NB4 (cell line): ENCODE data around the gene TMEM50B.
"Not testable (repeated sequence)": the region's sequence is repeated elsewhere in the genome, so short reads cannot be mapped to it uniquely, and the experiment has no call there.

Source experiments
- DNase-seq: peaks from one replicate; pipeline ENCODE4 v3.0.0; 2010; ENCODE audit warnings: low read depth
- H3K4me3 ChIP-seq: one replicate; pipeline ENCODE4 v1.5.1; 2011; ENCODE audit warnings: mild to moderate bottlenecking, low read depth, low read length, moderate library complexity
- CTCF ChIP-seq: IDR thresholded peaks from one replicate; pipeline ENCODE4 v1.5.1; 2012; ENCODE audit warnings: low read depth, low read length
- MYC ChIP-seq: IDR thresholded peaks from 2 replicates; pipeline ENCODE4 v1.6.1; 2011; ENCODE audit warnings: low read depth, low read length
- POLR2A ChIP-seq: IDR thresholded peaks from 2 replicates; pipeline ENCODE4 v1.6.1; 2011; ENCODE audit warnings: mild to moderate bottlenecking; ENCODE audit not compliant: insufficient read length; ENCODE audit errors: extremely low read depth
- TF ChIP-seq, protein P1 (sequence below): IDR thresholded peaks from 2 replicates; pipeline ENCODE4 v1.6.1; 2011; ENCODE audit warnings: low read depth, low read length

Gene TMEM50B

GRCh38 chr21:33511639-33512038, 31.9 kb upstream of the TMEM50B start:
- DNase-seq = no peak
- TF ChIP-seq MYC = no peak
- TF ChIP-seq CTCF = no peak
- no peak for TF ChIP-seq POLR2A
- TF ChIP-seq, protein P1, sequence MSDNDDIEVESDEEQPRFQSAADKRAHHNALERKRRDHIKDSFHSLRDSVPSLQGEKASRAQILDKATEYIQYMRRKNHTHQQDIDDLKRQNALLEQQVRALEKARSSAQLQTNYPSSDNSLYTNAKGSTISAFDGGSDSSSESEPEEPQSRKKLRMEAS = no peak
- H3K4me3 ChIP-seq = no peak overlapping the region

- DNase-seq = no peak
- TF ChIP-seq, protein P1 = no peak
- TF ChIP-seq CTCF (no peak), MYC (no peak), POLR2A (no peak)
- no peak overlapping the region for H3K4me3 ChIP-seq
These were observed 31.1 kb upstream of the TMEM50B start for GRCh38 chr21:33510826-33511225.

DNA sequence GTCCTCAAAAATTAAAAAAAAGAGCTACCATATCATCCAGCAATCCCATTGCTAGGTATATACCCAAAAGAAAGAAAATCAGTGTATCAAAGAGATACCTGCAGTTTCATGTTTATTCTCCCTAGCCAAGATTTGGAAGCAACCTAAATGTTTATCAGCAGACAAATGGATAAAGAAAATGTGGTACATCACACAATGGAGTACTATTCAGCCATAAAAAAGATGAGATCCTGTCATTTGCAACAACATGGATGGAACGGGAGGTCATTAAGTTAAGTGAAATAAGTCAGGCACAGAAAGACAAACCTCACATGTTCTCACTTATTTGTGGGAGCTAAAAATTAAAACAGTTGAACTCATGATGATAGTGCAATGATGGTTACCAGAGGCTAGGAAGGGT, 27.2 kb upstream of the TMEM50B start:
- not testable (repeated sequence) for H3K4me3 ChIP-seq, DNase-seq

- H3K4me3 ChIP-seq = no peak overlapping the region
- TF ChIP-seq MYC (no peak), CTCF (no peak), POLR2A (no peak)
- TF ChIP-seq, protein P1 = no peak
- no peak for DNase-seq
These were observed 26.1 kb upstream of the TMEM50B start for GRCh38 chr21:33505833-33506232.

DNA sequence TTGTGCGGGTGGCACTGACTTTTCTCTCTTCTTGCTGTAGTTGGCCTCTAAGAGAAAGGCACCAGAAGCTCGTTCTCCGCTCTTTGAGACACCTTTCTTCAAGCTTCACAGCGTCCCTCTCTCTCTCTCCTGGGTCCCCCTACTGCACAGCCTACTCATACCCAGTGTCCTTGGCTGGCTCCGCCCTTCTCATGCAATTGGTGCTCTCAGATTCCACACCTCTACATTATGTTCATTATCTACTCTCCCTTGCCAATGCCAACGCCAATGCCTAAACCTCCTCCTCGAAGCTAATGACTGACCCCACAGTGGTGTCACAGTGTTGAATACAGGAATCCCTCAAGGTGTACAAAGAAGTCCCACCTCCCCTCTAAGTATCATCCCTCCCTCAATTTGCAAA, 16.6 kb upstream of the TMEM50B start:
- H3K4me3 ChIP-seq = no peak overlapping the region
- DNase-seq = no peak
- TF ChIP-seq, protein P1 = no peak
- no peak for TF ChIP-seq POLR2A
- TF ChIP-seq CTCF = no peak
- TF ChIP-seq MYC = no peak

DNA sequence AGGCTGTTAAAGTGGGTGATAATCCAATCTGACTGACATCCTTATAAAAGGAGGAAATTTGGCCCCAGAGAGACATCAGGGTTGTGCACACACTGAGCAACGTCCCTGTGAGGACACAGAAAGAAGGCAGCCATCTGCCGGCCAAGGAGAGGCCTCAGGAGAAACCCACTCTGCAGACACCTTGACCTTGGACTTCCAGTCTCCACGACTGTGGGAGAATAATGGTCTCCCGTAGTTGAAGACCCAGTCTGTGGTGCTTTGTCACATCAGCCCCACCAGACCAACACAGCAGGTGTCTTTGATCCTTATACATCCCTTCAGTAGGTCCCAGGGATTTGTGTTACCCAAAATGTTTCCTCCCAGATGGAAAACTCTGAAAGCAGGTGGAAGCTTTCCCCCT, 16.0 kb upstream of the TMEM50B start:
- TF ChIP-seq POLR2A (no peak), MYC (no peak), CTCF (no peak)
- TF ChIP-seq, protein P1 = no peak
- no peak for DNase-seq

DNA sequence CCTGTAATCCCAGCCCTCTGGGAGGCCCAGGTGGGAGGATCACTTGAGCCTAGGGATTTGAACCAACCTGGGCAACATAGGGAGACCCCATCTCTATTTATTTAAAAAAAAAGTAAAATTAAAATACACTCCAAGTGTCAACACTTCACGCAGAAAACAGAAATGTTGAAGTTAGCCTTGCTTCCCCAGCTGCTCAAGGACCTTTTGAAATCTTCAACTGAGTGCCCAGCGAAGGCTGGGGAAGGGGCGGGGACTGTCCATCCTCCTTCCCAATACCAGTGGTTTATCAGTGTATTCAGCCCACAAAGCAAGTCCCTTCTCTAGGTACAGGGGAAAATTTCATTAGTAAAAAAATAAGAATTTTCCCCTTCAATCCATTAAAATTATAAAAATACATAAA, 14.0 kb upstream of the TMEM50B start:
- no peak for DNase-seq
- no peak overlapping the region for H3K4me3 ChIP-seq

More for the DNA sequence above, 16.0 kb upstream of the TMEM50B start:
- H3K4me3 ChIP-seq = no peak overlapping the region

More for the DNA sequence above, 14.0 kb upstream of the TMEM50B start:
- TF ChIP-seq, protein P1 = no peak
- TF ChIP-seq POLR2A (no peak), CTCF (no peak), MYC (no peak)
